Measurements from ENCODE around the gene CCNL1.

Gene CCNL1

GRCh38 chr3:157101486-157101885, 58.5 kb downstream of the CCNL1 start:
- DNase-seq: no peak

GRCh38 chr3:157100608-157101396, 59.1 kb downstream of the CCNL1 start:
- no peak for DNase-seq

- DNase-seq: no peak
Observed at GRCh38 chr3:157100096-157100477, 59.9 kb downstream of the CCNL1 start.

GRCh38 chr3:157099326-157100095, 60.4 kb downstream of the CCNL1 start:
- DNase-seq: no peak

- DNase-seq: no peak
Observed at GRCh38 chr3:157098823-157099185, 61.1 kb downstream of the CCNL1 start.

GRCh38 chr3:157098121-157098822, 61.7 kb downstream of the CCNL1 start:
- DNase-seq: no peak

All from stimulated activated CD8-positive, alpha-beta memory T cell treated with anti-CD3 and anti-CD28 coated beads, Interleukin-4, amount 100 ng/mL, for 48 hours (primary cell).